Neural cell (in vitro differentiated cells): ENCODE measurements around the gene VANGL1. TPM values are rescaled to one million over a fixed set of nuclear protein-coding genes. Genes with fewer than 3 reads are reported as not detected.

Source experiments
- H2AFZ ChIP-seq: fragments of 200-600, 300-800 bp; sonication (generic), shearing (Covaris generic); 2 replicates; pipeline ENCODE4 v1.6.0; 2014; ENCODE audit warnings: low read depth, mild to moderate bottlenecking, antibody characterized with exemption, low read length, moderate library complexity
- H3F3A ChIP-seq: fragments of 200-600 bp; shearing (Covaris generic); 2 replicates; pipeline ENCODE4 v1.6.1; 2016; ENCODE audit warnings: mild to moderate bottlenecking, moderate library complexity, mixed read lengths, antibody characterized with exemption, low read length; ENCODE audit not compliant: insufficient read depth, poor library complexity, severe bottlenecking
- H3K27ac ChIP-seq: fragments of 200-600, 300-800 bp; sonication (generic), shearing (Covaris generic); 2 replicates; pipeline ENCODE4 v1.5.1; 2014; ENCODE audit warnings: mild to moderate bottlenecking, low read length, moderate library complexity
- H3K27me3 ChIP-seq: fragments of 300-800, 200-600 bp; sonication (generic), shearing (Covaris generic); 2 replicates; pipeline ENCODE4 v1.6.0; 2014; ENCODE audit warnings: mild to moderate bottlenecking, low read depth, low read length, moderate library complexity; ENCODE audit not compliant: insufficient read depth
- H3K36me3 ChIP-seq: fragments of 300-800, 200-600 bp; sonication (generic), shearing (Covaris generic); 2 replicates; pipeline ENCODE4 v1.5.1; 2014; ENCODE audit warnings: mild to moderate bottlenecking, antibody characterized with exemption, low read length, moderate library complexity; ENCODE audit not compliant: insufficient read depth
- H3K4me2 ChIP-seq: fragments of 300-800, 200-600 bp; sonication (generic), shearing (Covaris generic); 2 replicates; pipeline ENCODE4 v1.6.0; 2014; ENCODE audit warnings: mild to moderate bottlenecking, low read length
- H3K4me3 ChIP-seq: fragments of 300-800, 200-600 bp; sonication (generic), shearing (Covaris generic); 2 replicates; pipeline ENCODE4 v1.5.1; 2014; ENCODE audit warnings: mild to moderate bottlenecking, low read length, moderate library complexity
- H3K79me2 ChIP-seq: fragments of 200-600 bp; shearing (Covaris generic); replicated peaks from 2 replicates; pipeline ENCODE4 v1.6.0; 2014; ENCODE audit warnings: mild to moderate bottlenecking, low read length, moderate library complexity; ENCODE audit not compliant: insufficient read depth
- H3K9ac ChIP-seq: fragments of 300-800, 200-600 bp; sonication (generic), shearing (Covaris generic); 2 replicates; pipeline ENCODE4 v1.6.1; 2016; ENCODE audit warnings: mild to moderate bottlenecking, low read length, mixed read lengths
- H3K9me2 ChIP-seq: fragments of 200-600 bp; shearing (Covaris generic); 2 replicates; pipeline ENCODE4 v1.6.1; 2016; ENCODE audit warnings: mild to moderate bottlenecking, low read length, mixed read lengths; ENCODE audit not compliant: insufficient read depth
- H3K9me3 ChIP-seq: fragments of 200-600, 300-800 bp; sonication (generic), shearing (Covaris generic); 2 replicates; pipeline ENCODE4 v1.6.1; 2016; ENCODE audit warnings: mild to moderate bottlenecking, mixed run types, low read length, moderate library complexity, mixed read lengths
- H4K20me1 ChIP-seq: fragments of 200-600 bp; shearing (Covaris generic); 2 replicates; pipeline ENCODE4 v1.6.1; 2016; ENCODE audit warnings: mild to moderate bottlenecking, mixed run types; ENCODE audit not compliant: insufficient read depth
- CTCF ChIP-seq: fragments of 450-650 bp; IDR thresholded peaks from 2 replicates; pipeline ENCODE4 v1.5.1; 2014; ENCODE audit warnings: antibody characterized with exemption, mild to moderate bottlenecking, moderate library complexity; ENCODE audit not compliant: poor library complexity, severe bottlenecking
- EP300 ChIP-seq: fragments of 450-650 bp; conservative IDR thresholded peaks from 2 replicates; pipeline ENCODE4 v1.6.1; 2014; ENCODE audit warnings: antibody characterized with exemption, mild to moderate bottlenecking, moderate library complexity; ENCODE audit not compliant: poor library complexity, severe bottlenecking
- EZH2 ChIP-seq: fragments of 200-600, 300-800 bp; shearing (Covaris generic), sonication (generic); IDR thresholded peaks from 2 replicates; pipeline ENCODE4 v1.6.1; 2014; ENCODE audit warnings: antibody characterized with exemption, low read length, borderline replicate concordance, mild to moderate bottlenecking; ENCODE audit not compliant: insufficient read depth, poor library complexity, severe bottlenecking
- MXI1 ChIP-seq: fragments of 450-650 bp; conservative IDR thresholded peaks from 2 replicates; pipeline ENCODE4 v1.6.1; 2014; ENCODE audit warnings: antibody characterized with exemption, mild to moderate bottlenecking; ENCODE audit not compliant: poor library complexity, severe bottlenecking
- POLR2AphosphoS5 ChIP-seq: IDR thresholded peaks from 2 replicates; pipeline ENCODE4 v1.6.1; 2012
- RAD21 ChIP-seq: fragments of 450-650 bp; conservative IDR thresholded peaks from 2 replicates; pipeline ENCODE4 v1.6.1; 2014; ENCODE audit warnings: antibody characterized with exemption, mild to moderate bottlenecking, moderate library complexity
- SMC3 ChIP-seq: fragments of 450-650 bp; conservative IDR thresholded peaks from 2 replicates; pipeline ENCODE4 v1.6.1; 2014; ENCODE audit warnings: antibody characterized with exemption, mild to moderate bottlenecking, moderate library complexity; ENCODE audit not compliant: poor library complexity
- TAF1 ChIP-seq: IDR thresholded peaks from 2 replicates; pipeline ENCODE4 v1.6.1; 2012; ENCODE audit warnings: low read depth
- polyA plus RNA-seq: library from polyadenylated mRNA; depleted of rRNA; stranded (reverse); fragments of >200 nt; gene quantifications from 2 replicates; pipeline ENCODE4 v1.2.3, GENCODE V29; 2014
- TF ChIP-seq, protein P1 (sequence below): IDR thresholded peaks from 2 replicates; pipeline ENCODE4 v1.6.1; 2012; ENCODE audit warnings: borderline replicate concordance

VANGL1 gene
- polyA plus RNA-seq, 1 donor from 2014 or later: 0.53 TPM

DNA sequence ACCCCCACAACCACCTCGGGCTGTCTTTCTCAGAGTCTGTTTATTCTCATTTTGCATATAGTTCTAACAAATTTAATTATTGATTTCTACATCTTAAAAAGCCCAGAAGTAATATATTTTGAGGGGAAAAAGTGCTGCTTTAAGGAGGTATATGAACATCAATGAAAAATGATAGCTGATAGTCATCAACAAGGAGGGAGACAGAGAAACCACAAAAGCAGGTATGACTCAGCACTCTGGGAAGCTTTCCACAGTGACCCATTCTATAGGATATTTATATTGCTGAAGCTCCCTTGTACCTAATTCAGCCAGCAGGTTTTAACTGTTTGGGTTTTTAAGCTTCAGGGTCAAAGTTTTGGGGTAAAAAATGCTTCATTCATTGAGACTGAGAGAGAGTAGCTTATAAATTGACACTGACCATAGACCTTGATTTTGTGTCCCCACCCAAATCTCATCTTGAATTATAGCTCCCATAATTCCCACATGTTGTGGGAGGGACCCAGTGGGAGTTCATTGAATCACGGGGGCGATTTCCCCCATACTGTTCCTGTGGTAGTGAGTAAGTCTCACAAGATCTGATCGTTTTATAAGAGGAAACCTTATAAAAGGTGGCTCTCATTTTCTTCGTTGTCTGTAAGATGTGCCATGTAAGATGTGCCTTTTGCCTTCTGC lies 27.4 kb downstream of the VANGL1 start:
- Histone ChIP-seq H3K36me3 (no peaks in the 10 kb centered on the region), H3K4me3 (no peak overlapping the region), H3K9me2 (no peaks in the 10 kb centered on the region), H3K79me2 (no peaks in the 10 kb centered on the region), H3K4me2 (no peak overlapping the region), H3K27ac (no peak overlapping the region), H3K9ac (no peak overlapping the region), H2AFZ (no peak overlapping the region), H4K20me1 (no peaks in the 10 kb centered on the region), H3K27me3 (no peaks in the 10 kb centered on the region), H3F3A (no peaks in the 10 kb centered on the region), H3K9me3 (no peaks in the 10 kb centered on the region)
- TF ChIP-seq EZH2 (no peak), EP300 (no peak), RAD21 (no peak), TAF1 (no peak), MXI1 (no peak), CTCF (no peak), SMC3 (no peak), POLR2AphosphoS5 (no peak)
- TF ChIP-seq, protein P1, sequence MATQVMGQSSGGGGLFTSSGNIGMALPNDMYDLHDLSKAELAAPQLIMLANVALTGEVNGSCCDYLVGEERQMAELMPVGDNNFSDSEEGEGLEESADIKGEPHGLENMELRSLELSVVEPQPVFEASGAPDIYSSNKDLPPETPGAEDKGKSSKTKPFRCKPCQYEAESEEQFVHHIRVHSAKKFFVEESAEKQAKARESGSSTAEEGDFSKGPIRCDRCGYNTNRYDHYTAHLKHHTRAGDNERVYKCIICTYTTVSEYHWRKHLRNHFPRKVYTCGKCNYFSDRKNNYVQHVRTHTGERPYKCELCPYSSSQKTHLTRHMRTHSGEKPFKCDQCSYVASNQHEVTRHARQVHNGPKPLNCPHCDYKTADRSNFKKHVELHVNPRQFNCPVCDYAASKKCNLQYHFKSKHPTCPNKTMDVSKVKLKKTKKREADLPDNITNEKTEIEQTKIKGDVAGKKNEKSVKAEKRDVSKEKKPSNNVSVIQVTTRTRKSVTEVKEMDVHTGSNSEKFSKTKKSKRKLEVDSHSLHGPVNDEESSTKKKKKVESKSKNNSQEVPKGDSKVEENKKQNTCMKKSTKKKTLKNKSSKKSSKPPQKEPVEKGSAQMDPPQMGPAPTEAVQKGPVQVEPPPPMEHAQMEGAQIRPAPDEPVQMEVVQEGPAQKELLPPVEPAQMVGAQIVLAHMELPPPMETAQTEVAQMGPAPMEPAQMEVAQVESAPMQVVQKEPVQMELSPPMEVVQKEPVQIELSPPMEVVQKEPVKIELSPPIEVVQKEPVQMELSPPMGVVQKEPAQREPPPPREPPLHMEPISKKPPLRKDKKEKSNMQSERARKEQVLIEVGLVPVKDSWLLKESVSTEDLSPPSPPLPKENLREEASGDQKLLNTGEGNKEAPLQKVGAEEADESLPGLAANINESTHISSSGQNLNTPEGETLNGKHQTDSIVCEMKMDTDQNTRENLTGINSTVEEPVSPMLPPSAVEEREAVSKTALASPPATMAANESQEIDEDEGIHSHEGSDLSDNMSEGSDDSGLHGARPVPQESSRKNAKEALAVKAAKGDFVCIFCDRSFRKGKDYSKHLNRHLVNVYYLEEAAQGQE: no peak

DNA sequence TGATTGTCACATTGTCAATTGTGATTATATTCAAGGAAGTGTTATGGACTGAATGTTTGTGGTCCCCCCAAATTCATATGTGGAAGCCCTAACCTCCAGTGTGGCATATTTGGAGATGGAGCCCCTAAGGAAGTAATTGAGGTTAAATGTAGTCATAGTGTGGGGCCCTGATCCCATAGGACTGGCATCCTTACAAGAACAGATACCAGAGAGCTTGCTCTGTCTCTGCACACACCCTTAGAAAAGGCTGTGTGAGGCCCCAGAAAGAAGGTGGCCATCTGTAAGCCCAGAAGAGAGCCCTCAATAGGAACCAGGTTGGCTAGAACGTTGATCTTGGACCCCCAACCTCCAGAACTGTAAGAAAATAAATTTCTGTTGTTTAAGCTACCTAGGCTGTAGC lies 28.1 kb downstream of the VANGL1 start:
- Histone ChIP-seq H3K9me3 (no peaks in the 10 kb centered on the region), H3F3A (no peaks in the 10 kb centered on the region), H3K9me2 (no peaks in the 10 kb centered on the region), H2AFZ (no peak overlapping the region), H3K4me2 (no peak overlapping the region), H3K79me2 (no peaks in the 10 kb centered on the region), H3K27ac (no peak overlapping the region), H3K27me3 (no peaks in the 10 kb centered on the region), H3K36me3 (no peaks in the 10 kb centered on the region), H4K20me1 (no peaks in the 10 kb centered on the region), H3K4me3 (no peak overlapping the region), H3K9ac (no peak overlapping the region)
- TF ChIP-seq, protein P1: no peak
- TF ChIP-seq POLR2AphosphoS5: no peak
- no peak for TF ChIP-seq CTCF
- no peak for TF ChIP-seq TAF1
- TF ChIP-seq EP300: no peak
- TF ChIP-seq RAD21: no peak
- TF ChIP-seq EZH2: no peak
- TF ChIP-seq SMC3: no peak
- TF ChIP-seq MXI1: no peak
